AG09319 (cell line): Measurements from ENCODE around the gene BTG1.

ENCODE experiments used
- DNase-seq: peaks from one replicate; pipeline ENCODE4 v3.0.0-alpha.2; 2010; ENCODE audit warnings: low read depth; ENCODE audit errors: extremely low read depth
- TF ChIP-seq, protein P1 (sequence below): IDR thresholded peaks from 2 replicates; pipeline ENCODE4 v1.5.1; 2011; ENCODE audit warnings: low read depth, mild to moderate bottlenecking, inconsistent platforms, low read length, moderate library complexity

The BTG1 gene

GRCh38 chr12:92143686-92144630, 1.7 kb downstream of the BTG1 start:
- DNase-seq = peak; percentile 94
- TF ChIP-seq, protein P1, sequence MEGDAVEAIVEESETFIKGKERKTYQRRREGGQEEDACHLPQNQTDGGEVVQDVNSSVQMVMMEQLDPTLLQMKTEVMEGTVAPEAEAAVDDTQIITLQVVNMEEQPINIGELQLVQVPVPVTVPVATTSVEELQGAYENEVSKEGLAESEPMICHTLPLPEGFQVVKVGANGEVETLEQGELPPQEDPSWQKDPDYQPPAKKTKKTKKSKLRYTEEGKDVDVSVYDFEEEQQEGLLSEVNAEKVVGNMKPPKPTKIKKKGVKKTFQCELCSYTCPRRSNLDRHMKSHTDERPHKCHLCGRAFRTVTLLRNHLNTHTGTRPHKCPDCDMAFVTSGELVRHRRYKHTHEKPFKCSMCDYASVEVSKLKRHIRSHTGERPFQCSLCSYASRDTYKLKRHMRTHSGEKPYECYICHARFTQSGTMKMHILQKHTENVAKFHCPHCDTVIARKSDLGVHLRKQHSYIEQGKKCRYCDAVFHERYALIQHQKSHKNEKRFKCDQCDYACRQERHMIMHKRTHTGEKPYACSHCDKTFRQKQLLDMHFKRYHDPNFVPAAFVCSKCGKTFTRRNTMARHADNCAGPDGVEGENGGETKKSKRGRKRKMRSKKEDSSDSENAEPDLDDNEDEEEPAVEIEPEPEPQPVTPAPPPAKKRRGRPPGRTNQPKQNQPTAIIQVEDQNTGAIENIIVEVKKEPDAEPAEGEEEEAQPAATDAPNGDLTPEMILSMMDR = peak; percentile 89

GRCh38 chr12:92143258-92143657, 2.4 kb downstream of the BTG1 start:
- TF ChIP-seq, protein P1 = no peak
- no peak for DNase-seq

GRCh38 chr12:92142251-92142926, 3.3 kb downstream of the BTG1 start:
- TF ChIP-seq, protein P1 = no peak
- no peak for DNase-seq

GRCh38 chr12:92141591-92142121, 4.0 kb downstream of the BTG1 start:
- TF ChIP-seq, protein P1 = no peak
- DNase-seq = no peak

- DNase-seq = no peak
- TF ChIP-seq, protein P1 = no peak
These were observed 4.6 kb downstream of the BTG1 start for GRCh38 chr12:92140896-92141536.

GRCh38 chr12:92140156-92140555, 5.5 kb downstream of the BTG1 start:
- DNase-seq = no peak
- TF ChIP-seq, protein P1 = no peak
